22Rv1 (cell line): ENCODE measurements around the gene PRDM8.

ENCODE experiments used
- ZFX ChIP-seq: fragments of 450-650 bp; IDR thresholded peaks from 2 replicates; pipeline ENCODE4 v1.6.1; 2017; ENCODE audit warnings: antibody characterized with exemption, borderline replicate concordance
- TF ChIP-seq, protein P1 (sequence below): fragments of 450-650 bp; IDR thresholded peaks from 2 replicates; pipeline ENCODE4 v1.5.1; 2017; ENCODE audit warnings: mild to moderate bottlenecking

DNA sequence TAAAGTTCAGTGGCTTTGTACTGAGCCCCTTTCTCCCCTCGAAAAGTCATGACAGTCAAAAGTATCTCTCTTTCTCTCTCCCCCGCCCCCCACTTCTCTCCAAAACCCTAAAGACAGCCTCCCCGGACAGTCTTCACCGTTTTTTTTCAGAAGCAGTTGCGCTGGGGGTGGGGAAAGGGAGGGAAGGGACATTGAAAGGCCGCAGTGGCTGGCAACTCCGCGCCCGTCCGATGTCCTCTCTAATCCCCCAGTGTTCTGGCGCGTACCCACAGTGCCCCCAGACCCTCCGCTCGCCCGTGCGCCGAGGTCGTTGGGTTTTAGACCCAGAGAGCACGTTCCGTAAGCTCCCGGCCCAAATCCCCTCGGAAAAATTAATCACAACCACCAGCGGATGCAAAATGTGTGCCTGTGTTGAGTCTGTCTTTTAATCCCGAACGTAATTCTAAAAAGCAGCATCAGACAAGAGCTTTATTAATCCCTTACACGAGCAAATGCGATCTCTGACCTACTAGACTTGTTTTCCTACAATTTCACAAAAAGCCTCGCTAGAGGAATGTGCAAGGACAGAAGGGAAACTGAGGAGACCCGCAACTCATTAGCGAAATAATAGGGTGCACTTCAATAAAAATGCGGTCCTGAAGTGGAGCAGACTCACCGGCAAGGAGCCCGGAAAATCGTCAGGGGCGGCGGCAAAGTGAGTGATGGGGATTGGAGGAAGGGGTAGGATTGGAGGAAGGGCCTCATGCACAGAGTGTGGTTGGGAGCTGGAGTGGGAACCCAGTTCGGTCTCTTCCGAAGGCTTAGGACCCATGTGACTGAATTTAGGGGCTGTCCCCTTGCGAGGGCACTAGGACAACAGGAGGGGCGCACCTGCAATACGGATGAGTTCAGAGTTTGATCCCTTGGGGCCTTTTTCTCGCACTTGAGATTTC lies 12.2 kb upstream of the PRDM8 start:
- TF ChIP-seq, protein P1, sequence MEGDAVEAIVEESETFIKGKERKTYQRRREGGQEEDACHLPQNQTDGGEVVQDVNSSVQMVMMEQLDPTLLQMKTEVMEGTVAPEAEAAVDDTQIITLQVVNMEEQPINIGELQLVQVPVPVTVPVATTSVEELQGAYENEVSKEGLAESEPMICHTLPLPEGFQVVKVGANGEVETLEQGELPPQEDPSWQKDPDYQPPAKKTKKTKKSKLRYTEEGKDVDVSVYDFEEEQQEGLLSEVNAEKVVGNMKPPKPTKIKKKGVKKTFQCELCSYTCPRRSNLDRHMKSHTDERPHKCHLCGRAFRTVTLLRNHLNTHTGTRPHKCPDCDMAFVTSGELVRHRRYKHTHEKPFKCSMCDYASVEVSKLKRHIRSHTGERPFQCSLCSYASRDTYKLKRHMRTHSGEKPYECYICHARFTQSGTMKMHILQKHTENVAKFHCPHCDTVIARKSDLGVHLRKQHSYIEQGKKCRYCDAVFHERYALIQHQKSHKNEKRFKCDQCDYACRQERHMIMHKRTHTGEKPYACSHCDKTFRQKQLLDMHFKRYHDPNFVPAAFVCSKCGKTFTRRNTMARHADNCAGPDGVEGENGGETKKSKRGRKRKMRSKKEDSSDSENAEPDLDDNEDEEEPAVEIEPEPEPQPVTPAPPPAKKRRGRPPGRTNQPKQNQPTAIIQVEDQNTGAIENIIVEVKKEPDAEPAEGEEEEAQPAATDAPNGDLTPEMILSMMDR: no peak
- TF ChIP-seq ZFX: no peak
